B cell (primary cell): ENCODE measurements around the gene FEV.

Experiments
- EZH2 ChIP-seq: IDR thresholded peaks from 2 replicates; pipeline ENCODE4 v1.6.1; 2012; ENCODE audit warnings: borderline replicate concordance, low read depth, mild to moderate bottlenecking, moderate library complexity, low read length; ENCODE audit not compliant: insufficient read depth, poor library complexity, severe bottlenecking
- TF ChIP-seq, protein P1 (sequence below): fragments of 200-600 bp; IDR thresholded peaks from one replicate; pipeline ENCODE4 v1.8.0; 2022; ENCODE audit warnings: antibody characterized with exemption, mild to moderate bottlenecking

DNA sequence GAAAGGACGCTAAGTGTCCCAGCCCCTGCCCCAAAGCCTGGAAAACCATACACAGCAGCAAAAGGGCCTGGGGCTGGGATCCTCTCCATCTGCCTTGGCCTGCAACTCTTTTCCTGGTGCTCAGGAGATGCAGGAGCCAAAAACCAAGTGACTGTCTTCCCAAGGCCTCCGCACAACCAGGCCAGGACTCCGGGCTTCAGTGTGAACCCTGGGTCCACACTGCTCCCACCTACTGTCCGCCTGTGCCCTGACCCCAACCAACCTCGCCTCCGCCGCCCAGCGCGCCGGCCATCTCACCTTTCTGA lies 1.1 kb downstream of the FEV start:
- no peak for TF ChIP-seq EZH2
- TF ChIP-seq, protein P1, sequence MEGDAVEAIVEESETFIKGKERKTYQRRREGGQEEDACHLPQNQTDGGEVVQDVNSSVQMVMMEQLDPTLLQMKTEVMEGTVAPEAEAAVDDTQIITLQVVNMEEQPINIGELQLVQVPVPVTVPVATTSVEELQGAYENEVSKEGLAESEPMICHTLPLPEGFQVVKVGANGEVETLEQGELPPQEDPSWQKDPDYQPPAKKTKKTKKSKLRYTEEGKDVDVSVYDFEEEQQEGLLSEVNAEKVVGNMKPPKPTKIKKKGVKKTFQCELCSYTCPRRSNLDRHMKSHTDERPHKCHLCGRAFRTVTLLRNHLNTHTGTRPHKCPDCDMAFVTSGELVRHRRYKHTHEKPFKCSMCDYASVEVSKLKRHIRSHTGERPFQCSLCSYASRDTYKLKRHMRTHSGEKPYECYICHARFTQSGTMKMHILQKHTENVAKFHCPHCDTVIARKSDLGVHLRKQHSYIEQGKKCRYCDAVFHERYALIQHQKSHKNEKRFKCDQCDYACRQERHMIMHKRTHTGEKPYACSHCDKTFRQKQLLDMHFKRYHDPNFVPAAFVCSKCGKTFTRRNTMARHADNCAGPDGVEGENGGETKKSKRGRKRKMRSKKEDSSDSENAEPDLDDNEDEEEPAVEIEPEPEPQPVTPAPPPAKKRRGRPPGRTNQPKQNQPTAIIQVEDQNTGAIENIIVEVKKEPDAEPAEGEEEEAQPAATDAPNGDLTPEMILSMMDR: no peak
